ENCODE data around the gene UCK2. TPM values are rescaled to one million over a fixed set of nuclear protein-coding genes. Genes with fewer than 3 reads are reported as not detected.

UCK2 gene
- total RNA-seq, 1 experiment from 2014 or later = 77.9 TPM

GRCh38 chr1:165904948-165905347 lies 77.5 kb downstream of the UCK2 start:
- Histone ChIP-seq H2BK120ac (ENCODE audit: low read depth, low read length, poor library complexity, severe bottlenecking) (no peak overlapping the region), H3K4me1 (ENCODE audit: insufficient read depth, low read length) (no peaks in the 10 kb centered on the region), H3K9me3 (ENCODE audit: control insufficient read depth, low read depth, low read length) (no peaks in the 10 kb centered on the region), H3K27ac (ENCODE audit: insufficient read length, low read depth, low read length) (no peak overlapping the region), H3K4ac (ENCODE audit: low read depth, low read length) (no peak overlapping the region), H2BK20ac (ENCODE audit: low read depth, low read length, poor library complexity, severe bottlenecking) (no peak overlapping the region), H4K5ac (ENCODE audit: insufficient read length, low read depth, low read length) (no peak overlapping the region), H2AFZ (ENCODE audit: low read length) (no peak overlapping the region), H2BK15ac (ENCODE audit: low read depth, low read length) (no peak overlapping the region), H3K23ac (ENCODE audit: insufficient read length, low read depth, low read length) (no peak overlapping the region), H2BK5ac (ENCODE audit: insufficient read length, low read length) (no peak overlapping the region), H3T11ph (ENCODE audit: low read length) (no peak overlapping the region), H2AK5ac (ENCODE audit: insufficient read length, low read length) (no peak overlapping the region), H4K20me1 (ENCODE audit: control insufficient read depth, insufficient read depth, insufficient read length) (no peaks in the 10 kb centered on the region), H4K91ac (ENCODE audit: insufficient read length, low read depth, low read length) (no peak overlapping the region), H3K56ac (ENCODE audit: insufficient read length, low read depth, low read length) (no peak overlapping the region), H3K9ac (ENCODE audit: extremely low read depth, insufficient read length, low read length) (no peak overlapping the region), H3K18ac (ENCODE audit: insufficient read length, low read depth, low read length) (no peak overlapping the region), H3K14ac (ENCODE audit: insufficient read depth, low read length) (no peak overlapping the region), H3K4me2 (ENCODE audit: insufficient read depth, insufficient read length, low read length) (no peak overlapping the region), H3K79me2 (ENCODE audit: insufficient read depth, low read length) (0 out of 2 replicates have a peak, but pooled peaks cover 1% of the 10 kb centered on the region), H2BK12ac (ENCODE audit: insufficient read length, low read depth, low read length) (no peak overlapping the region), H3K79me1 (ENCODE audit: insufficient read depth, low read depth, low read length, poor library complexity, severe bottlenecking) (no peaks in the 10 kb centered on the region), H3K23me2 (ENCODE audit: insufficient read length, low read depth, low read length, poor library complexity, severe bottlenecking) (no peaks in the 10 kb centered on the region), H4K8ac (replicated peaks; ENCODE audit: insufficient read length, low read depth, low read length) (no peak overlapping the region), H3K27me3 (ENCODE audit: insufficient read depth, low read length) (no peaks in the 10 kb centered on the region)
- H3K4me1 Mint-ChIP-seq = peaks cover 0 to 3% of the 10 kb centered on the region in 2 experiments; a peak in 1 of 4 replicates
- H3K27ac Mint-ChIP-seq = no peak overlapping the region
- peaks cover 48 to 81% (median 70%) of the 10 kb centered on the region in 3 experiments; a peak in 6 of 7 replicates for H3K36me3 Mint-ChIP-seq (ENCODE audit: insufficient read depth in 1 of 3, low read depth in 3 of 3)
- no CpG with 5 or more reads among the region's 4 CpGs for WGBS (ENCODE audit: extremely low coverage, insufficient read length, low lambda C conversion rate)
- TF ChIP-seq CTCF (conservative IDR thresholded peaks at IDR 0.05) = no peak
- no peaks in the 10 kb centered on the region for H3K9me3 Mint-ChIP-seq
- no peak for DNase-seq
- H3K4me3 Mint-ChIP-seq = no peak overlapping the region
- H3K27me3 Mint-ChIP-seq (ENCODE audit: low read depth) = no peaks in the 10 kb centered on the region
